Measurements from ENCODE around the gene LUZP4. TPM values are rescaled to one million over a fixed set of nuclear protein-coding genes. Genes with fewer than 3 reads are reported as not detected.

The LUZP4 gene
- total and polyA plus RNA-seq, 12 donors, result not detected

DNA sequence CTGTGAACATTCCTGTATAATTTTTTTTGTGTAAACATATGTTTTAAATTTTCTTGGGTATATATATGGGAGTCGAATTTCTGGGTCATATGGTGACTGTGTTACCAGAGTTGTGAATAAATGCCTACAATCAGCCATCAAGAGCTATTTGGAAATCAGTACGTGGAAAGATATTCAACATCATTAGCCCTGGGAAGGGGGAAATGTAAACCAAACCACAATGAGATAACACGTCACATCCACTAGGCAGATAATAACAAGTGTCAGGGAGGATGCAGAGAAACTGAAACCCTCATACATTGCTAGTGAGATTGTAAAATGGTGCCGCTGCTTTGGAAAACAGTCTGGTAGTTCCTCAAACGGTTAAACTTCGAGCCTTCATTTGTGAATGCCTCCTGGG is 43.9 kb downstream of the LUZP4 start:
- H3K27ac ChIP-seq, result no peak overlapping the region

DNA sequence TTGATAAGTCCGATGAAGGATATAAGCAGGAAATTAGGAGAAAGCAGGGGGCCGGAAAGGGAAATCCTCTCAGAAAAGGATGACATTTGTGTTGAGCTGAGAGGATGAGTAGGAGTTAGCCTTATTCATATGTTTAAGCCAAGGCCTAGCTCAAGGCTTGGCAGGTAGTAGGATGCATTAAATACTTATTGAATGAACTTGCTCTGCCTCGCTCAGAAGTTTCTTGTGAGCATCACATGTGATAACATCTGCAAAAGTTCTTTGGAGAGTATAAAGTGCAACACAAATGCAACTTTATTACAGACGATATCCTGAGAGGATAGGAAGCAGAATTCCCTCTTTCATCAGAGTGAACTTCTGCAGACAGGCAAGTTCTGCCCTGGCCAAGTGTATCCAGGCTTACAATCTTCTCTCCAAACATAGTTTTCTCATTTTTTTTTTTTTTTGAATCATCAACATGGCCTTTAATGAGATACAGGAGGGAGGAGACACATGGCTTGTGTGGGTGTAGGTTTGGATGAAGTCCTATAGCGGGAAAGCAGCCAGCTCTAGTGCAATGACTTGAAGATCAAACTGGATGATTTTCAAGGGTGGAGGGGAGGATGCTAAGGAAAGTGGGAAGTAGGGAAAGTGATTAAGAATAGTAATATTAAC is 48.1 kb downstream of the LUZP4 start:
- TF ChIP-seq POLR2A (IDR thresholded peaks at IDR 0.05), result no peak
- TF ChIP-seq, protein P1, sequence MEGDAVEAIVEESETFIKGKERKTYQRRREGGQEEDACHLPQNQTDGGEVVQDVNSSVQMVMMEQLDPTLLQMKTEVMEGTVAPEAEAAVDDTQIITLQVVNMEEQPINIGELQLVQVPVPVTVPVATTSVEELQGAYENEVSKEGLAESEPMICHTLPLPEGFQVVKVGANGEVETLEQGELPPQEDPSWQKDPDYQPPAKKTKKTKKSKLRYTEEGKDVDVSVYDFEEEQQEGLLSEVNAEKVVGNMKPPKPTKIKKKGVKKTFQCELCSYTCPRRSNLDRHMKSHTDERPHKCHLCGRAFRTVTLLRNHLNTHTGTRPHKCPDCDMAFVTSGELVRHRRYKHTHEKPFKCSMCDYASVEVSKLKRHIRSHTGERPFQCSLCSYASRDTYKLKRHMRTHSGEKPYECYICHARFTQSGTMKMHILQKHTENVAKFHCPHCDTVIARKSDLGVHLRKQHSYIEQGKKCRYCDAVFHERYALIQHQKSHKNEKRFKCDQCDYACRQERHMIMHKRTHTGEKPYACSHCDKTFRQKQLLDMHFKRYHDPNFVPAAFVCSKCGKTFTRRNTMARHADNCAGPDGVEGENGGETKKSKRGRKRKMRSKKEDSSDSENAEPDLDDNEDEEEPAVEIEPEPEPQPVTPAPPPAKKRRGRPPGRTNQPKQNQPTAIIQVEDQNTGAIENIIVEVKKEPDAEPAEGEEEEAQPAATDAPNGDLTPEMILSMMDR (IDR thresholded peaks at IDR 0.05), result no peak
- Histone ChIP-seq H3K4me3 (no peak overlapping the region), H3K27me3 (peaks cover 7% of the 10 kb centered on the region), H3K27ac (no peak overlapping the region), H3K4me1 (replicated peaks in 1 of 2) (no peaks in the 10 kb centered on the region), H3K9me3 (replicated peaks in 1 of 3) (no peaks in the 10 kb centered on the region), H3K36me3 (replicated peaks in 1 of 2) (no peaks in the 10 kb centered on the region)
- intact Hi-C loops (cut with DNase I), result loop anchor here in 1 of 2 donors (10.0 kb wide), 1 partner anchor 227 kb away; the partner anchor contains the start of gene PLS3
- WGBS, 4 donors, result 59 to 71% (median 70%) methylated on average over 5 of the region's 5 CpGs
- peak in 2 of 7 donors; percentile 12 to 39 for DNase-seq

More for the DNA sequence above, 43.9 kb downstream of the LUZP4 start:
- Histone ChIP-seq H3K4me3 (no peak overlapping the region), H3K36me3 (replicated peaks in 1 of 2) (no peaks in the 10 kb centered on the region), H3K9me3 (replicated peaks in 1 of 3) (no peaks in the 10 kb centered on the region), H3K27me3 (peaks cover 16% of the 10 kb centered on the region), H3K4me1 (replicated peaks in 1 of 2) (no peaks in the 10 kb centered on the region)
- WGBS, 4 donors, result 46 to 78% (median 61%) methylated on average over 6 of the region's 6 CpGs
- DNase-seq, result no peak
- intact Hi-C loops (cut with DNase I), result loop anchor here in 1 of 2 donors (5.0 to 10.0 kb wide), 2 partner anchors 231 to 309 kb away; partner anchors contain the start of gene PLS3
- TF ChIP-seq POLR2A (IDR thresholded peaks at IDR 0.05), result no peak
- TF ChIP-seq, protein P1 (IDR thresholded peaks at IDR 0.05), result no peak

DNA sequence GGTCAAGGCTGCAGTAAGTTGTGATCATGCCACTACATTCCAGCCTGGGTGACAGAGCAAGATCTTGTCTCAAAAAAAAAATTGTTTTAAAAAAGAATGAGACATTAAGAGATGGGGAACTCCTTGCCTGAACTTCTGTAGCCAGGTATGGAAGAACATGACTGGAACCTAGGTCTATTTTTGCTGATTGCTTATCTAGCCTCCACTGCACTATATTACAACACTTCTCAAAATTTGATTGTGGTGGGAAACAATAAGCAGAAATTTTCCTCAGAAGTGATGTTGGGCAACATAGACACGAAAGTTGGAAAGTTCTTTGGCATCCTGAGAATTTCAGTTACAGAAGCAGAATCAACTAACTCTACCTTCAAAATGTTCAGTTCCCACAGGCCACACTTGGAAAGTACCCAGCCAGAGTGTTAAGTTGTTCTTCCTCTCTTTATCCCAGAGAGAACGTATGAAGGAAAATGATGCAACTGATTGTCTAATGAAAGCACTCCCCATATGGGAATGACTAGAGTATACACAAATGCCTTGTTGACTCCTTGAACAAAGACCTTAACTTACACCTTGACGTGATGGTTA is 50.0 kb downstream of the LUZP4 start:
- Histone ChIP-seq H3K27me3 (peaks cover 4% of the 10 kb centered on the region), H3K9me3 (replicated peaks in 1 of 3) (no peaks in the 10 kb centered on the region), H3K27ac (no peak overlapping the region), H3K4me3 (no peak overlapping the region), H3K36me3 (replicated peaks in 1 of 2) (no peaks in the 10 kb centered on the region), H3K4me1 (replicated peaks in 1 of 2) (peaks cover 0 to 3% of the 10 kb centered on the region in 2 donors)
- intact Hi-C loops (cut with DNase I), result loop anchor here in 1 of 2 donors (10.0 kb wide), 1 partner anchor 225 kb away; the partner anchor contains the start of gene PLS3
- no peak for TF ChIP-seq POLR2A (IDR thresholded peaks at IDR 0.05)
- TF ChIP-seq, protein P1 (IDR thresholded peaks at IDR 0.05), result no peak
- DNase-seq, result no peak
- 35 to 80% (median 66%) methylated on average over 2 to 3 of the region's 3 CpGs for WGBS, 4 donors

DNA sequence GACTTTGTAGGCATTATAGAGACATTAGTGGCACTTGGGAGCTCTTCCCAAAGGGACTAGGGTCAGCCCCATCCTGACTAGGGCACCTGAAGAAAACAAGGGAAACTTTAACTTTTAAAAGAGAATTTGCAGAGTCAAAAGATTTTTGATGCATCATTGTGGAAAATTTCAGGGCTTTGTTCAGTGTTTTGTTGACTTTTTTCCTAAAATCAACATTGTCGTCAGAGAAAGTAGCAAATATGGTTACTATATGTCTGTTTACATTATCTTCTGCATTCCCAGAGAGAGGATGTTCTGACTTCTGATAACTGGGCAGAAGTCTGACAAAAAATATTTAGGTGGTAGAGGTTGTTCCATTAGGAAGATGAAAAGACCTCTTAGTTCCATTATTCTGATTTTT is 51.9 kb downstream of the LUZP4 start:
- Histone ChIP-seq H3K36me3 (replicated peaks in 1 of 2) (no peaks in the 10 kb centered on the region), H3K27ac (no peak overlapping the region), H3K4me3 (no peak overlapping the region), H3K9me3 (replicated peaks in 1 of 3) (no peaks in the 10 kb centered on the region), H3K27me3 (peaks cover 4% of the 10 kb centered on the region), H3K4me1 (replicated peaks in 1 of 2) (peaks cover 0 to 10% of the 10 kb centered on the region in 2 donors)
- TF ChIP-seq, protein P1 (IDR thresholded peaks at IDR 0.05), result no peak
- TF ChIP-seq POLR2A (IDR thresholded peaks at IDR 0.05), result no peak
- intact Hi-C loops (cut with DNase I), result no loop called here
- DNase-seq, result no peak
- WGBS, 4 donors, result 58 to 85% (median 76%) methylated on average over 1 of the region's 1 CpG

All from adrenal gland (tissue), 12 donors.